Mucosa of descending colon (tissue), 3 donors: ENCODE results near the gene SORCS2. TPM values are rescaled to one million over a fixed set of nuclear protein-coding genes. Genes with fewer than 3 reads are reported as not detected.

Source experiments
- ATAC-seq: fragments of 200-7000 bp; cut with Tn5 transposase; one replicate; pipeline ENCODE4 v1.9.1; 2020; ENCODE audit warnings: mild to moderate bottlenecking, moderate library complexity
- DNase-seq, 3 donors: peaks; one replicate each; pipeline ENCODE4 v3.0.0-alpha.2; 2020
- H3K36me3 ChIP-seq: fragments of 200-600 bp; one replicate; pipeline ENCODE4 v1.8.0; 2021; ENCODE audit warnings: low read depth, mild to moderate bottlenecking
- H3K4me1 ChIP-seq: fragments of 200-600 bp; one replicate; pipeline ENCODE4 v1.8.0; 2021; ENCODE audit warnings: low read depth, mild to moderate bottlenecking
- H3K4me3 ChIP-seq: fragments of 200-600 bp; one replicate; pipeline ENCODE4 v1.8.0; 2021; ENCODE audit warnings: mild to moderate bottlenecking
- H3K9me3 ChIP-seq: fragments of 200-600 bp; one replicate; pipeline ENCODE4 v1.8.0; 2021; ENCODE audit warnings: mild to moderate bottlenecking
- CTCF ChIP-seq: fragments of 200-600 bp; IDR thresholded peaks from one replicate; pipeline ENCODE4 v1.8.0; 2022; ENCODE audit warnings: antibody characterized with exemption, mild to moderate bottlenecking
- intact Hi-C, 2 donors: fragments of 100-400 bp; cut with DNase I in 1 of 2; cut with micrococcal nuclease in 1 of 2; formaldehyde crosslinking; loops; one replicate each; pipeline versions ENCODE4 v1.11.0 to v1.11.1; 2022; cut with DNase I, micrococcal nuclease
- total RNA-seq, 3 donors: library from RNA; stranded (reverse); fragmentation: NEBNext Ultra II Directional in 2 of 3; extraction: Animal tissue kit (Norgen Biotek cat#: 25700) in 2 of 3; gene quantifications; one replicate each; pipeline versions ENCODE4 v1.2.1 to v1.2.4, GENCODE V29; 2021 to 2023
- donor health status: DM: no; HTN: no; CAD: no; lungs with moderate emphysema.
- donor health status: DM: no; HTN: no; CAD: no.
- donor health status: DM: no; HTN: yes; CAD: no.

SORCS2 gene
- total RNA-seq, 3 donors from 2014 or later = 0.20 to 3.1 (median 1.5) TPM

- H3K4me3 ChIP-seq = no peak overlapping the region
- intact Hi-C loops = no loop called here
- H3K4me1 ChIP-seq = no peaks in the 10 kb centered on the region
- no peaks in the 10 kb centered on the region for H3K9me3 ChIP-seq
- no peaks in the 10 kb centered on the region for H3K36me3 ChIP-seq
- DNase-seq (no peak), ATAC-seq (no peak)
- TF ChIP-seq CTCF = no peak
These were observed 349.1 kb downstream of the SORCS2 start for GRCh38 chr4:7541414-7541810.

- intact Hi-C loops = no loop called here
- no peak for ATAC-seq
- no peaks in the 10 kb centered on the region for H3K4me1 ChIP-seq
- no peak overlapping the region for H3K4me3 ChIP-seq
- DNase-seq = no peak
- H3K9me3 ChIP-seq = no peaks in the 10 kb centered on the region
- no peak for TF ChIP-seq CTCF
- no peaks in the 10 kb centered on the region for H3K36me3 ChIP-seq
These were observed 350.4 kb downstream of the SORCS2 start for GRCh38 chr4:7542781-7543180.

GRCh38 chr4:7546152-7546808 lies 353.9 kb downstream of the SORCS2 start:
- intact Hi-C loops = no loop called here
- no peaks in the 10 kb centered on the region for H3K36me3 ChIP-seq
- no peak for TF ChIP-seq CTCF
- H3K9me3 ChIP-seq = no peaks in the 10 kb centered on the region
- no peaks in the 10 kb centered on the region for H3K4me1 ChIP-seq
- DNase-seq (no peak), ATAC-seq (no peak)
- no peak overlapping the region for H3K4me3 ChIP-seq

- Histone ChIP-seq H3K4me1 (no peaks in the 10 kb centered on the region), H3K4me3 (no peak overlapping the region), H3K36me3 (no peaks in the 10 kb centered on the region), H3K9me3 (no peaks in the 10 kb centered on the region)
- DNase-seq (no peak), ATAC-seq (no peak)
- intact Hi-C loops = no loop called here
- no peak for TF ChIP-seq CTCF
These were observed 354.6 kb downstream of the SORCS2 start for GRCh38 chr4:7546809-7547367.

- no peak overlapping the region for H3K4me3 ChIP-seq
- TF ChIP-seq CTCF = no peak
- H3K36me3 ChIP-seq = no peaks in the 10 kb centered on the region
- no peak for DNase-seq
- ATAC-seq = no peak
- H3K4me1 ChIP-seq = no peaks in the 10 kb centered on the region
- intact Hi-C loops = no loop called here
- H3K9me3 ChIP-seq = peaks cover 3% of the 10 kb centered on the region
These were observed 355.2 kb downstream of the SORCS2 start for GRCh38 chr4:7547368-7548040.
